B cell (primary cell): Measurements from ENCODE around the gene RAB3C. TPM values are rescaled to one million over a fixed set of nuclear protein-coding genes. Genes with fewer than 3 reads are reported as not detected.

ENCODE experiments used
- ATAC-seq: fragments of 200-7000 bp; cut with Tn5 transposase; one replicate; pipeline ENCODE4 v1.10.0; 2021; ENCODE audit warnings: low read depth, mild to moderate bottlenecking, moderate number of reproducible peaks, moderate library complexity
- CTCF ChIA-PET: fragments of 350-600 bp; sonication (Branson Sonifier 250); formaldehyde crosslinking; loops from one replicate; lab custom pipeline; 2021; ENCODE audit warnings: antibody characterized with exemption, inconsistent platforms; lab: Charles Lee
- POLR2A ChIA-PET: fragments of 350-600 bp; sonication (Branson Sonifier 250); formaldehyde crosslinking; loops from one replicate; lab custom pipeline; 2021; ENCODE audit warnings: antibody characterized with exemption; lab: Charles Lee
- DNase-seq: peaks from one replicate; pipeline ENCODE4 v3.0.0; 2013
- H2AFZ ChIP-seq: 2 replicates; pipeline ENCODE4 v1.6.1; 2012; ENCODE audit warnings: mild to moderate bottlenecking, low read depth, low read length; ENCODE audit not compliant: insufficient read depth, poor library complexity, severe bottlenecking
- H3K27ac ChIP-seq, 2 donors: 1 replicate in 1 of 2; 2 replicates in 1 of 2; pipeline ENCODE4 v1.5.1; 2012 to 2013; ENCODE audit warnings: low read length in 2 of 2, mild to moderate bottlenecking in 2 of 2, moderate library complexity in 1 of 2
- H3K27me3 ChIP-seq, 4 experiments: fragments of 200-600 bp in 1 of 4; sonication (generic) in 1 of 4; replicated peaks in 1 of 4; 1 replicate in 2 of 4; 2 replicates in 2 of 4; pipeline versions ENCODE4 v1.6.1 to v1.7.0; 2013 to 2016; ENCODE audit warnings: low read length in 3 of 4, mild to moderate bottlenecking in 2 of 4, mixed read lengths in 1 of 4, moderate library complexity in 1 of 4; ENCODE audit not compliant: insufficient read depth in 4 of 4, control insufficient read depth in 3 of 4; ENCODE audit errors: control extremely low read depth in 1 of 4
- H3K36me3 ChIP-seq, 2 experiments: replicated peaks in 1 of 2; 1 replicate in 1 of 2; 2 replicates in 1 of 2; pipeline versions ENCODE4 v1.6.1 to v1.7.1; 2013; ENCODE audit warnings: low read length in 1 of 2; ENCODE audit not compliant: insufficient read depth in 2 of 2, control insufficient read depth in 1 of 2; ENCODE audit errors: control extremely low read depth in 1 of 2, extremely low read depth in 1 of 2
- H3K4me1 ChIP-seq, 2 donors: fragments of 200-600 bp in 1 of 2; sonication (generic) in 1 of 2; 1 replicate in 1 of 2; 2 replicates in 1 of 2; pipeline versions ENCODE4 v1.5.1 to v1.6.1; 2013 to 2017; ENCODE audit warnings: low read length in 2 of 2; ENCODE audit not compliant: control insufficient read depth in 2 of 2, insufficient read depth in 2 of 2
- H3K4me2 ChIP-seq: replicated peaks from 2 replicates; pipeline ENCODE3; 2012; ENCODE audit warnings: mild to moderate bottlenecking, low read depth, low read length; ENCODE audit not compliant: poor library complexity, severe bottlenecking
- H3K4me3 ChIP-seq, 5 experiments: fragments of 200-600 bp in 1 of 5; sonication (generic) in 1 of 5; 1 replicate in 3 of 5; 2 replicates in 2 of 5; pipeline versions ENCODE4 v1.5.1 to v1.7.0; 2011 to 2016; ENCODE audit warnings: low read length in 4 of 5, mild to moderate bottlenecking in 4 of 5, low read depth in 2 of 5, control low read depth in 1 of 5, moderate library complexity in 1 of 5; ENCODE audit not compliant: insufficient read depth in 1 of 5; ENCODE audit errors: control extremely low read depth in 1 of 5, extremely low read depth in 1 of 5
- H3K79me2 ChIP-seq: fragments of 200-600 bp; sonication (generic); one replicate; pipeline ENCODE4 v1.6.0; 2016; ENCODE audit warnings: low read length; ENCODE audit not compliant: control insufficient read depth, insufficient read depth
- H3K9ac ChIP-seq: fragments of 200-600 bp; sonication (generic); 2 replicates; pipeline ENCODE4 v1.6.1; 2017; ENCODE audit warnings: mild to moderate bottlenecking, low read length, moderate library complexity
- H3K9me3 ChIP-seq, 3 donors: one replicate each; pipeline versions ENCODE4 v1.6.1 to v1.7.1; 2013; ENCODE audit warnings: low read length in 2 of 3; ENCODE audit not compliant: control insufficient read depth in 2 of 3, insufficient read depth in 1 of 3; ENCODE audit errors: control extremely low read depth in 1 of 3
- H4K20me1 ChIP-seq: 2 replicates; pipeline ENCODE4 v1.6.0; 2012; ENCODE audit warnings: mild to moderate bottlenecking, low read length; ENCODE audit not compliant: insufficient read depth, control insufficient read depth, poor library complexity, severe bottlenecking
- H3K27ac Mint-ChIP-seq: one replicate; pipeline ENCODE4 v1.8.0; 2021; ENCODE audit warnings: mixed read lengths
- H3K27me3 Mint-ChIP-seq: one replicate; pipeline ENCODE4 v1.8.0; 2021; ENCODE audit warnings: mixed read lengths
- H3K4me1 Mint-ChIP-seq: one replicate; pipeline ENCODE4 v1.8.0; 2021; ENCODE audit warnings: mixed read lengths
- H3K4me3 Mint-ChIP-seq: one replicate; pipeline ENCODE4 v1.8.0; 2021; ENCODE audit warnings: mixed read lengths
- H3K9me3 Mint-ChIP-seq: one replicate; pipeline ENCODE4 v1.8.0; 2022; ENCODE audit warnings: mixed read lengths; ENCODE audit not compliant: insufficient read depth
- CTCF ChIP-seq: fragments of 200-600 bp; IDR thresholded peaks from one replicate; pipeline ENCODE4 v1.8.0; 2022; ENCODE audit warnings: antibody characterized with exemption, mild to moderate bottlenecking
- EZH2 ChIP-seq: IDR thresholded peaks from 2 replicates; pipeline ENCODE4 v1.6.1; 2012; ENCODE audit warnings: borderline replicate concordance, low read depth, mild to moderate bottlenecking, moderate library complexity, low read length; ENCODE audit not compliant: insufficient read depth, poor library complexity, severe bottlenecking
- WGBS: methylation state at CpG from one replicate; pipeline ENCODE4 v1.1.5; 2013; ENCODE audit warnings: missing lambda C conversion rate; ENCODE audit not compliant: insufficient coverage; 5-methylcytosine and 5-hydroxymethylcytosine counted together
- intact Hi-C: fragments of 100-400 bp; cut with micrococcal nuclease; formaldehyde crosslinking; loops from one replicate; pipeline ENCODE4 v1.10.0; 2022
- polyA plus RNA-seq: library from polyadenylated mRNA; depleted of rRNA; stranded (reverse); fragments of >200 nt; gene quantifications from 2 replicates; pipeline ENCODE4 v1.2.3, GENCODE V29; 2012
- total RNA-seq, 2 donors: library from RNA; stranded (reverse); fragments of 120-200 nt in 1 of 2; gene quantifications; 1 replicate in 1 of 2; 2 replicates in 1 of 2; pipeline versions ENCODE4 v1.2.3 to v1.2.4, GENCODE V29; 2013 to 2022

Gene RAB3C
- total and polyA plus RNA-seq, 2 donors (not counting 1 experiment from before 2014, with no cell fraction given): 0.20 to 0.58 TPM

GRCh38 chr5:58904737-58905136 lies 321.9 kb downstream of the RAB3C start:
- TF ChIP-seq CTCF (no peak), EZH2 (no peak)
- H3K27me3 Mint-ChIP-seq: peaks cover 12% of the 10 kb centered on the region
- Histone ChIP-seq H3K4me3 (no peak overlapping the region), H3K4me2 (no peak overlapping the region), H3K9me3 (peaks cover 0 to 3% (median 0%) of the 10 kb centered on the region in 3 donors), H4K20me1 (no peaks in the 10 kb centered on the region), H3K27ac (no peak overlapping the region), H3K36me3 (no peaks in the 10 kb centered on the region), H2AFZ (no peak overlapping the region), H3K9ac (no peak overlapping the region), H3K27me3 (peaks cover 0 to 6% (median 0%) of the 10 kb centered on the region in 4 experiments), H3K4me1 (no peaks in the 10 kb centered on the region), H3K79me2 (no peaks in the 10 kb centered on the region)
- H3K27ac Mint-ChIP-seq: no peak overlapping the region
- no peak overlapping the region for H3K4me3 Mint-ChIP-seq
- ATAC-seq (no peak), DNase-seq (no peak)
- WGBS: 86% methylated on average over 1 of the region's 4 CpGs
- intact Hi-C loops: no loop called here
- no peaks in the 10 kb centered on the region for H3K4me1 Mint-ChIP-seq
- POLR2A ChIA-PET: no interaction called here
- H3K9me3 Mint-ChIP-seq: peaks cover 2% of the 10 kb centered on the region
- CTCF ChIA-PET: interaction anchor here (2.5 kb wide), 1 partner anchor 11 kb away, joined by 8 read pairs; no protein-coding TSS in a partner anchor

- TF ChIP-seq CTCF (no peak), EZH2 (no peak)
- Histone ChIP-seq H3K79me2 (no peaks in the 10 kb centered on the region), H3K4me3 (no peak overlapping the region), H3K27me3 (peaks cover 0 to 6% (median 0%) of the 10 kb centered on the region in 4 experiments), H2AFZ (no peak overlapping the region), H3K4me1 (no peaks in the 10 kb centered on the region), H3K27ac (no peak overlapping the region), H3K9ac (no peak overlapping the region), H3K4me2 (no peak overlapping the region), H4K20me1 (no peaks in the 10 kb centered on the region), H3K9me3 (peaks cover 0 to 3% (median 0%) of the 10 kb centered on the region in 3 donors), H3K36me3 (no peaks in the 10 kb centered on the region)
- peaks cover 12% of the 10 kb centered on the region for H3K27me3 Mint-ChIP-seq
- DNase-seq (no peak), ATAC-seq (no peak)
- H3K4me3 Mint-ChIP-seq: no peak overlapping the region
- H3K27ac Mint-ChIP-seq: no peak overlapping the region
- ChIA-PET CTCF (no interaction called here), POLR2A (no interaction called here)
- no peaks in the 10 kb centered on the region for H3K4me1 Mint-ChIP-seq
- H3K9me3 Mint-ChIP-seq: peaks cover 4% of the 10 kb centered on the region
- intact Hi-C loops: no loop called here
Measured at GRCh38 chr5:58905944-58906343, 323.1 kb downstream of the RAB3C start.

Other genes starting within 250 kb of the RAB3C start
- gene PLK2, start 123.0 kb upstream of the RAB3C start, total RNA-seq: 47.2 and 49.8 TPM in 2 replicates
- gene PLK2, start 123.0 kb upstream of the RAB3C start, polyA plus RNA-seq: 17.0 and 32.2 TPM in 2 replicates
- gene GAPT, start 91.6 kb upstream of the RAB3C start, total RNA-seq: 40.6 and 51.3 TPM in 2 replicates
- 45.6 and 69.0 TPM in 2 replicates for gene GAPT, start 91.6 kb upstream of the RAB3C start, polyA plus RNA-seq